Activated CD4-positive, alpha-beta memory T cell treated with anti-CD3 and anti-CD28 coated beads, Interleukin-2, amount 10 ng/mL, durations not matched to agents 7 days and 5 days (primary cell): ENCODE measurements around the gene RRP12. TPM values are rescaled to one million over a fixed set of nuclear protein-coding genes. Genes with fewer than 3 reads are reported as not detected.
A peak's percentile ranks its signal among the peaks of the same experiment; 100 is the strongest.

ENCODE experiments used
- CTCF ChIA-PET: fragments of 350-600 bp; sonication (Branson Sonifier 250); formaldehyde crosslinking; loops from one replicate; lab custom pipeline; 2021; ENCODE audit warnings: antibody characterized with exemption, inconsistent platforms; lab: Charles Lee
- POLR2A ChIA-PET: fragments of 350-600 bp; sonication (Branson Sonifier 250); formaldehyde crosslinking; loops from one replicate; lab custom pipeline; 2021; ENCODE audit warnings: antibody characterized with exemption; lab: Charles Lee
- DNase-seq: peaks from one replicate; pipeline ENCODE4 v3.0.0-alpha.2; 2020
- H3K27ac Mint-ChIP-seq: one replicate; pipeline ENCODE4 v1.8.0; 2021; ENCODE audit warnings: mild to moderate bottlenecking, mixed read lengths
- H3K27me3 Mint-ChIP-seq: one replicate; pipeline ENCODE4 v1.8.0; 2021; ENCODE audit warnings: mixed read lengths
- H3K36me3 Mint-ChIP-seq: one replicate; pipeline ENCODE4 v1.8.0; 2021; ENCODE audit warnings: low read depth, mixed read lengths
- H3K4me1 Mint-ChIP-seq: one replicate; pipeline ENCODE4 v1.8.0; 2021; ENCODE audit warnings: mixed read lengths
- H3K4me3 Mint-ChIP-seq: one replicate; pipeline ENCODE4 v1.8.0; 2021; ENCODE audit warnings: mild to moderate bottlenecking, mixed read lengths
- H3K9me3 Mint-ChIP-seq: one replicate; pipeline ENCODE4 v1.8.0; 2021; ENCODE audit warnings: mixed read lengths
- total RNA-seq, 2 experiments: library from RNA; stranded (reverse); gene quantifications; one replicate each; pipeline ENCODE4 v1.2.3, GENCODE V29; 2021

Gene RRP12
- total RNA-seq = 10 to 100 TPM; 16.2 to 18.1 TPM

- Mint-ChIP-seq H3K27ac (peak within 1 kb of the TSS; percentile 92), H3K4me3 (peak within 1 kb of the TSS; percentile 93), H3K36me3 (peaks cover 6% of the 10 kb centered on the region), H3K9me3 (no peaks in the 10 kb centered on the region), H3K4me1 (peaks cover 20% of the 10 kb centered on the region), H3K27me3 (no peaks in the 10 kb centered on the region)
- ChIA-PET POLR2A (interaction anchor here (0.7 to 3.6 kb wide), 26 partner anchors 8 to 122 kb away, joined by 3 to 30 read pairs (median 4); partner anchors contain the start of genes FRAT1 and UBTD1), CTCF (interaction anchor here (0.8 to 7.0 kb wide), 17 partner anchors 9 to 336 kb away, joined by 3 to 68 read pairs (median 5); partner anchors contain the start of genes UBTD1 and ZFYVE27)
- DNase-seq = peak; percentile 88
Measured at GRCh38 chr10:97400665-97401454, at the start of gene RRP12. Gene RRP12, minus strand, starts transcription at chr10:97401340. Its CDS starts 109 bp downstream, at chr10:97401231.

GRCh38 chr10:97450828-97451227, 49.7 kb upstream of the RRP12 start:
- Mint-ChIP-seq H3K27ac (no peak overlapping the region), H3K27me3 (no peaks in the 10 kb centered on the region), H3K36me3 (peaks cover 48% of the 10 kb centered on the region), H3K4me1 (peaks cover 40% of the 10 kb centered on the region), H3K4me3 (no peak overlapping the region), H3K9me3 (no peaks in the 10 kb centered on the region)
- ChIA-PET CTCF (no interaction called here), POLR2A (no interaction called here)
- no peak for DNase-seq

GRCh38 chr10:97445722-97446639, 44.8 kb upstream of the RRP12 start, which contains the start of the genes EXOSC1 and ZDHHC16:
Gene EXOSC1, minus strand, starts transcription at chr10:97446006. Its CDS starts 21 bp downstream, at chr10:97445985.
Gene ZDHHC16, plus strand, starts transcription at chr10:97446175. Its CDS starts 5,501 bp downstream, at chr10:97451676.
- ChIA-PET CTCF (interaction anchor here (1.1 to 2.5 kb wide), 4 partner anchors 12 to 45 kb away, joined by 3 to 9 read pairs (median 4); partner anchors contain the start of gene RRP12), POLR2A (interaction anchor here (1.3 to 3.5 kb wide), 6 partner anchors 18 to 45 kb away, joined by 5 to 18 read pairs (median 7); partner anchors contain the start of gene RRP12)
- Mint-ChIP-seq H3K4me3 (peak within 1 kb of the TSS; percentile 89), H3K36me3 (peaks cover 24% of the 10 kb centered on the region), H3K27ac (peak within 1 kb of the TSS; percentile 85), H3K27me3 (no peaks in the 10 kb centered on the region), H3K4me1 (peaks cover 55% of the 10 kb centered on the region), H3K9me3 (no peaks in the 10 kb centered on the region)
- DNase-seq = peak; percentile 93

- Mint-ChIP-seq H3K4me1 (peaks cover 51% of the 10 kb centered on the region), H3K9me3 (no peaks in the 10 kb centered on the region), H3K27me3 (no peaks in the 10 kb centered on the region), H3K36me3 (peaks cover 22% of the 10 kb centered on the region), H3K4me3 (peak overlapping the region; percentile 89), H3K27ac (peak overlapping the region; percentile 85)
- no peak for DNase-seq
- POLR2A ChIA-PET = interaction anchor here (1.0 to 3.5 kb wide), 8 partner anchors 11 to 44 kb away, joined by 4 to 18 read pairs (median 7); partner anchors contain the start of gene RRP12
- CTCF ChIA-PET = interaction anchor here (0.8 to 2.5 kb wide), 6 partner anchors 11 to 44 kb away, joined by 3 to 9 read pairs (median 3); partner anchors contain the start of gene RRP12
Measured at GRCh38 chr10:97445357-97445721, 44.2 kb upstream of the RRP12 start.

GRCh38 chr10:97444212-97444611, 43.1 kb upstream of the RRP12 start:
- Mint-ChIP-seq H3K27me3 (no peaks in the 10 kb centered on the region), H3K36me3 (peaks cover 28% of the 10 kb centered on the region), H3K4me1 (peaks cover 49% of the 10 kb centered on the region), H3K4me3 (peak overlapping the region; percentile 89), H3K27ac (no peak overlapping the region), H3K9me3 (no peaks in the 10 kb centered on the region)
- CTCF ChIA-PET = interaction anchor here (1.4 to 2.5 kb wide), 5 partner anchors 14 to 43 kb away, joined by 3 to 9 read pairs (median 5); partner anchors contain the start of gene RRP12
- no peak for DNase-seq
- POLR2A ChIA-PET = interaction anchor here (1.0 to 3.5 kb wide), 8 partner anchors 10 to 111 kb away, joined by 3 to 18 read pairs (median 5); partner anchors contain the start of gene RRP12

GRCh38 chr10:97442277-97442676, 41.1 kb upstream of the RRP12 start:
- Mint-ChIP-seq H3K4me3 (no peak overlapping the region), H3K27ac (no peak overlapping the region), H3K27me3 (no peaks in the 10 kb centered on the region), H3K4me1 (peaks cover 32% of the 10 kb centered on the region), H3K9me3 (no peaks in the 10 kb centered on the region), H3K36me3 (peaks cover 34% of the 10 kb centered on the region)
- ChIA-PET POLR2A (interaction anchor here (1.2 kb wide), 2 partner anchors 35 to 41 kb away, joined by 3 to 5 read pairs; partner anchors contain the start of gene RRP12), CTCF (interaction anchor here (0.8 to 1.2 kb wide), 2 partner anchors 19 to 36 kb away, joined by 3 read pairs; no protein-coding TSS in a partner anchor)
- no peak for DNase-seq

GRCh38 chr10:97435211-97435610, 34.1 kb upstream of the RRP12 start:
- Mint-ChIP-seq H3K27ac (no peak overlapping the region), H3K4me3 (no peak overlapping the region), H3K36me3 (peaks cover 69% of the 10 kb centered on the region), H3K27me3 (no peaks in the 10 kb centered on the region), H3K9me3 (no peaks in the 10 kb centered on the region), H3K4me1 (peaks cover 4% of the 10 kb centered on the region)
- no peak for DNase-seq
- ChIA-PET CTCF (interaction anchor here (2.1 kb wide), 1 partner anchor 28 kb away, joined by 6 read pairs; no protein-coding TSS in a partner anchor), POLR2A (interaction anchor here (1.3 to 1.9 kb wide), 3 partner anchors 10 to 16 kb away, joined by 3 to 8 read pairs (median 4); no protein-coding TSS in a partner anchor)

- no peak for DNase-seq
- Mint-ChIP-seq H3K27me3 (no peaks in the 10 kb centered on the region), H3K4me1 (peaks cover 7% of the 10 kb centered on the region), H3K9me3 (no peaks in the 10 kb centered on the region), H3K4me3 (no peak overlapping the region), H3K27ac (no peak overlapping the region), H3K36me3 (peaks cover 72% of the 10 kb centered on the region)
- ChIA-PET POLR2A (interaction anchor here (0.9 to 1.9 kb wide), 5 partner anchors 10 to 35 kb away, joined by 3 to 8 read pairs (median 4); no protein-coding TSS in a partner anchor), CTCF (interaction anchor here (2.1 kb wide), 1 partner anchor 27 kb away, joined by 6 read pairs; no protein-coding TSS in a partner anchor)
Measured at GRCh38 chr10:97434557-97434956, 33.4 kb upstream of the RRP12 start.

- H3K27me3 Mint-ChIP-seq = no peaks in the 10 kb centered on the region
- H3K9me3 Mint-ChIP-seq = no peaks in the 10 kb centered on the region
- no peak overlapping the region for H3K27ac Mint-ChIP-seq
- peaks cover 12% of the 10 kb centered on the region for H3K4me1 Mint-ChIP-seq
- no peak overlapping the region for H3K4me3 Mint-ChIP-seq
- ChIA-PET POLR2A (interaction anchor here (0.9 to 1.9 kb wide), 5 partner anchors 11 to 35 kb away, joined by 3 to 8 read pairs (median 4); no protein-coding TSS in a partner anchor), CTCF (interaction anchor here (0.8 to 2.1 kb wide), 2 partner anchors 11 to 27 kb away, joined by 3 to 6 read pairs; no protein-coding TSS in a partner anchor)
- peaks cover 72% of the 10 kb centered on the region for H3K36me3 Mint-ChIP-seq
- no peak for DNase-seq
Measured at GRCh38 chr10:97434055-97434454, 32.9 kb upstream of the RRP12 start.

- peak overlapping the region; percentile 90 for H3K4me3 Mint-ChIP-seq
- peak overlapping the region; percentile 87 for H3K27ac Mint-ChIP-seq
- peak; percentile 53 for DNase-seq
- H3K27me3 Mint-ChIP-seq = no peaks in the 10 kb centered on the region
- H3K9me3 Mint-ChIP-seq = no peaks in the 10 kb centered on the region
- ChIA-PET CTCF (interaction anchor here (0.9 to 2.4 kb wide), 6 partner anchors 13 to 149 kb away, joined by 4 to 22 read pairs (median 7); partner anchors contain the start of genes EXOSC1 and ZDHHC16), POLR2A (interaction anchor here (1.2 to 4.2 kb wide), 6 partner anchors 14 to 26 kb away, joined by 3 to 37 read pairs (median 8); partner anchors contain the start of genes EXOSC1 and ZDHHC16)
- peaks cover 63% of the 10 kb centered on the region for H3K36me3 Mint-ChIP-seq
- peaks cover 35% of the 10 kb centered on the region for H3K4me1 Mint-ChIP-seq
Measured at GRCh38 chr10:97428572-97428981, 27.4 kb upstream of the RRP12 start.

GRCh38 chr10:97427571-97428179, 26.5 kb upstream of the RRP12 start:
- peak; percentile 50 for DNase-seq
- no peaks in the 10 kb centered on the region for H3K9me3 Mint-ChIP-seq
- H3K27ac Mint-ChIP-seq = peak overlapping the region; percentile 92
- H3K4me3 Mint-ChIP-seq = peak overlapping the region; percentile 90
- CTCF ChIA-PET = interaction anchor here (0.7 to 2.4 kb wide), 9 partner anchors 12 to 149 kb away, joined by 3 to 22 read pairs (median 4); partner anchors contain the start of genes EXOSC1, RRP12 and ZDHHC16
- H3K27me3 Mint-ChIP-seq = no peaks in the 10 kb centered on the region
- peaks cover 58% of the 10 kb centered on the region for H3K36me3 Mint-ChIP-seq
- POLR2A ChIA-PET = interaction anchor here (1.1 to 4.2 kb wide), 10 partner anchors 9 to 214 kb away, joined by 3 to 37 read pairs (median 5); partner anchors contain the start of genes EXOSC1, FRAT1, RRP12 and ZDHHC16
- peaks cover 44% of the 10 kb centered on the region for H3K4me1 Mint-ChIP-seq
